Activated naive CD8-positive, alpha-beta T cell treated with anti-CD3 and anti-CD28 coated beads, Interleukin-2, amount 10 ng/mL, durations not matched to agents 7 days and 5 days (primary cell): Measurements from ENCODE around the gene UPP1. TPM values are rescaled to one million over a fixed set of nuclear protein-coding genes. Genes with fewer than 3 reads are reported as not detected.
"Not testable (repeated sequence)": the region's sequence is repeated elsewhere in the genome, so short reads cannot be mapped to it uniquely, and the experiment has no call there.

Experiments
- ATAC-seq: fragments of 150-1000 bp; cut with Tn5 transposase; one replicate; pipeline ENCODE4 v1.10.0; 2021; ENCODE audit warnings: low read depth, moderate library complexity
- POLR2A ChIA-PET: fragments of 350-600 bp; sonication (Branson Sonifier 250); formaldehyde crosslinking; loops from one replicate; lab custom pipeline; 2021; ENCODE audit warnings: antibody characterized with exemption; lab: Charles Lee
- DNase-seq: peaks from one replicate; pipeline ENCODE4 v3.0.0; 2021
- H3K27ac Mint-ChIP-seq: one replicate; pipeline ENCODE4 v1.8.0; 2022; ENCODE audit warnings: mild to moderate bottlenecking, mixed read lengths
- H3K27me3 Mint-ChIP-seq: one replicate; pipeline ENCODE4 v1.8.0; 2022; ENCODE audit warnings: mild to moderate bottlenecking, moderate library complexity, mixed read lengths
- H3K36me3 Mint-ChIP-seq: one replicate; pipeline ENCODE4 v1.8.0; 2021; ENCODE audit warnings: mild to moderate bottlenecking, mixed read lengths
- H3K4me1 Mint-ChIP-seq: one replicate; pipeline ENCODE4 v1.8.0; 2021; ENCODE audit warnings: mixed read lengths
- H3K4me3 Mint-ChIP-seq: one replicate; pipeline ENCODE4 v1.8.0; 2022; ENCODE audit warnings: mild to moderate bottlenecking, moderate library complexity, mixed read lengths
- H3K9me3 Mint-ChIP-seq: one replicate; pipeline ENCODE4 v1.8.0; 2021; ENCODE audit warnings: mixed read lengths
- total RNA-seq, 2 experiments: library from RNA; stranded (reverse); gene quantifications; one replicate each; pipeline ENCODE4 v1.2.3, GENCODE V29; 2021

UPP1 gene
- total RNA-seq, 2 experiments from 2014 or later: 50.4 to 55.1 TPM

DNA sequence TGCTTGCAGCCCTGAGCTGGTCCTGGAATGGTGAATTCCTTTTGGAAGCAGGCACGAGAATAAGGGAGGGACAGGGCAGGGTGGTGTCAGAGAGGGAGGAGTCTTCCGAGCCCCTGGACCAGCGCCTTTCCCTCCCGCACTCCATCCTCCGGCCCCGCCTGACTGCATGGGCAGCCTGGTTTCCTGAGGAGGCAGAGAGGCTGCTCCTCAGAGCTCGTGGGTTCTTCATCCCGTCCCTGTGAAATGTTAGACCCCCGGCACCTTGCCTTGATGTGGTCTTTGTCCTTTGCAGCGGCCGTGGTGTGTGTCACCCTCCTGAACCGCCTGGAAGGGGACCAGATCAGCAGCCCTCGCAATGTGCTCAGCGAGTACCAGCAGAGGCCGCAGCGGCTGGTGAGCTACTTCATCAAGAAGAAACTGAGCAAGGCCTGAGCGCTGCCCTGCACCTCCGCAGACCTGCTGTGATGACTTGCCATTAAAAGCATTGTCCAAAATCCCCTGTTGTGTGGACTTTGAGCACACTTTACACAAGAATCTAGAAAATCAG, 18.9 kb downstream of the UPP1 start:
- Mint-ChIP-seq H3K36me3 (peaks cover 15% of the 10 kb centered on the region), H3K4me1 (peaks cover 14% of the 10 kb centered on the region), H3K27me3 (no peaks in the 10 kb centered on the region), H3K9me3 (no peaks in the 10 kb centered on the region), H3K27ac (peak overlapping the region; percentile 38), H3K4me3 (no peak overlapping the region)
- no peak for DNase-seq
- POLR2A ChIA-PET: interaction anchor here (2.8 kb wide), 1 partner anchor 116 kb away, joined by 31 read pairs; no protein-coding TSS in a partner anchor
- no peak for ATAC-seq

DNA sequence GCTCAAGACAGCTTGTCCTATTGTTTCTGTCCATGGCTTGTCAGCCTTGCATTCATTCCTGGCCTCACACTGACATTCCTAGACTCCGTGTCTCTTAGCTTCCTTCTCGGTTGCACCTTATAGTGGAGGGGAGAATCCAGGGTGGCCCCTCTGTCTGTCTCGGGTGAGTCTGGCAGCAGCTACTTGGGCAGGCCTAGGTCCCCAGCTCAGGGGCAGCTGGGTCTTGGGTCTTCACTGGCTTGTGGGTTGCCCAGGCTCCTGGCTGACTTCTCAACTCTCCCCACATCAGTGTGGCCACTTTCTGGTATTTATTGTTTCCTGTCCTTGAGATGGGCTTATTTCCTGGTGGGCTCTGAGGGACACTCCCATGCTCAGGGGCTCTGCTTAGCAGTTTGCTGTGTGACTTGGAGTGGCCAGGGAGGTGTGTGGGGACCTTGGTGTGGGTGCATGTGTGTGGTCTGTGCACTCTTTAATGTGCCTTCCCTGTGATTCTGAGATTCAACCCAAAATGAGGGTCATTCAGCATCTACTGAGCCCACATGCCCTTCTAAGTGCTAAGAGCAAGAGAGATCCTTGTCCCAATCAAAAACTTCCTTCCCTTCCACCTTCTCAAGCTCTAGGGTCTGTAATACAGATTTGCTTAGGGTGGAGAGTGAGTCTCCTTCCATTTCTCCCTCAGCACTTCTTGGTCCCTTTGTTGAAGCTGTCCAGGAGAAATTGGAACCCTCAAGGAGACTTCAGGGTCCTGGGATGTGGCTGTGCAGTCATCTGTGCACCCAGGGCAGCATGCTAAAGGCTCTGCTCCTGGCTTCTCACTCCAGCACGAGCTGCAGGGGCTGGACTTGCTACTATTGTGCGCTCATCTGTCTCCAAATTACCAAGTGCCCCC, 20.1 kb downstream of the UPP1 start:
- peaks cover 9% of the 10 kb centered on the region for H3K36me3 Mint-ChIP-seq
- no peak overlapping the region for H3K4me3 Mint-ChIP-seq

DNA sequence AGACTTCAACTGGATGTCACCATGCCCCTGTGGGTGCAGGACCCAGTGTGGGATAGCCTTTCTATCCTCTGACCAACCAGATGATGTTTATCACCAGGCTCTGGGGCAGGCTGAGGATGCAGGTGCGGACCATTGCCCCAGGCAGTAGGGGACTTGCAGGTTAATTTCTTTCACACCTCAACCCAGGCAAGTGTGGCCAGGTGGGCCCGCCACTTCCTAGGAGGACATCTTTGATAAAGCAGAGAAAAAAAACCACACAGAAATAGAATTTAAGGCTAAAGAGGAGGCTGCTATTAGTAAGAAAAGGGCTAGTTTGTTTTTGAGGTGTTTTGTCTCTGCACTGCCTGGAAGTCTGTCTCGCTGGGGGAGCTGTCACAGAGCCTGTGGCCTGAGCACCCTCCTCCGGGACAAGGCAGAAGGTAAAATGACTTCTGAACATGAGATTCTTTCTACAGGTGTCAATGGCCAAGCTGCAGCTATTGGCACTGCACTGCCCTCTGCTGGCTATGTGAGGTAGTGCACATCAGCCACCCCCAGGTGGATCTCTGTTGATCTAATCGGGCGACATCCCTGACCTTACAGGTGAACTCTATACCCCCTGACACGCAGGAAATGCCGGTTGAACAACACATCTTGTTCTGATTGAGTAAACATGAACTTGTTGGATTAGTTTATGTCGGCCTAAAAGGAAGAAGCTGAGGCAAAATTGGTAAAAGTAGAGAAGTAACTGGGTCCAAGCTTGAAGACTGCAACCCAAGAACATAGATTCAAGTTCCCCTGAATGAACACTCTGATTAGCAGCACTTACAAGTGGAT, 21.0 kb downstream of the UPP1 start:
- peak overlapping the region; percentile 64 for H3K27ac Mint-ChIP-seq
- H3K36me3 Mint-ChIP-seq: peaks cover 4% of the 10 kb centered on the region
- H3K4me1 Mint-ChIP-seq: peaks cover 12% of the 10 kb centered on the region
- ATAC-seq (peak; percentile 89), DNase-seq (peak; percentile 89)
- no peaks in the 10 kb centered on the region for H3K27me3 Mint-ChIP-seq
- POLR2A ChIA-PET: interaction anchor here (1.7 to 2.8 kb wide), 2 partner anchors 22 to 118 kb away, joined by 13 to 31 read pairs; no protein-coding TSS in a partner anchor
- no peaks in the 10 kb centered on the region for H3K9me3 Mint-ChIP-seq
- H3K4me3 Mint-ChIP-seq: no peak overlapping the region

More for the DNA sequence above, 20.1 kb downstream of the UPP1 start:
- POLR2A ChIA-PET: interaction anchor here (1.7 to 2.8 kb wide), 2 partner anchors 21 to 117 kb away, joined by 13 to 31 read pairs; no protein-coding TSS in a partner anchor
- peak overlapping the region; percentile 64 for H3K27ac Mint-ChIP-seq
- no peak for DNase-seq
- H3K4me1 Mint-ChIP-seq: peaks cover 12% of the 10 kb centered on the region
- H3K9me3 Mint-ChIP-seq: no peaks in the 10 kb centered on the region
- ATAC-seq: peak; percentile 3
- no peaks in the 10 kb centered on the region for H3K27me3 Mint-ChIP-seq

DNA sequence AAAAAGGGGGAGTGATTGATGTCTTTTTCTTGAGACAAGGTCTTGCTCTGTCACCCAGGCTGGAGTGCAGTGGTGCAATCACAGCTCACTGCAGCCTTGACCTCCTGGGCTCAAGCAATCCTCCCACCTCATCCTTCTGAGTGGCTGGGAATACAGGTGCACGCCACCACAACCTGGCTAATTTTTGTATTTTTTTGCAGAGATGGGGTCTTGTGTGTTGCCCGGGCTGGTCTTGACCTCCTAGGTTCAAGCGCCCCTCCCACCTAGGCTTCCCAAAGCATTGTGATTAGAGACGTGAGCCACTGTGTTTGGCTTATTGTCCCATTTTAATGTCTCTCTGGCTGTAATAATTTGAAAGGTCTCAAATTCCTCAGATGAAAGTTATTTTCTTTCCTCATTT, 21.8 kb downstream of the UPP1 start:
- POLR2A ChIA-PET: interaction anchor here (1.7 to 2.8 kb wide), 2 partner anchors 23 to 119 kb away, joined by 13 to 31 read pairs; no protein-coding TSS in a partner anchor

DNA sequence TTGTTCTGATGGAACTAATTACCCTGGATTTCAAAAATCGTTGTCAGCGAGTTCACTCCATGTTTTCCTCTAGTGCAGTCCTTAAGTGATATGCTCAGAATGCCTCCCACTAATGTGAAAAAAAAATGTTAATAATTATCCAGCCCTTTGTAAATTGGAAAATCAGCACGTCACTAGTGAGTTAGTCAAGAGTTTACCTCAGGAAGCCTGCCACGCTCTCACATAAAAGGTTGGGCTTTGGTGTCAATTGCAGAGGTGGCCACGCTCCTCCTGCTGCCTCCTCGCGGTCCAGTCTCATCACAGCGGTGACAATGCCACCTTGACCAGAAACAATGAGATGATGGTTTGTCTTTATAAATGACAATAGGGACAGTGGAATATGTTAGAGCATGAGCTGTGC, 22.5 kb downstream of the UPP1 start:
- POLR2A ChIA-PET: no interaction called here
- Mint-ChIP-seq H3K4me1 (peaks cover 13% of the 10 kb centered on the region), H3K4me3 (no peak overlapping the region), H3K9me3 (no peaks in the 10 kb centered on the region), H3K36me3 (peaks cover 4% of the 10 kb centered on the region), H3K27ac (no peak overlapping the region), H3K27me3 (no peaks in the 10 kb centered on the region)
- no peak for ATAC-seq
- no peak for DNase-seq

More for the DNA sequence above, 21.8 kb downstream of the UPP1 start:
- DNase-seq (no peak), ATAC-seq (no peak)
- Mint-ChIP-seq H3K4me1 (peaks cover 12% of the 10 kb centered on the region), H3K9me3 (no peaks in the 10 kb centered on the region), H3K27me3 (no peaks in the 10 kb centered on the region), H3K36me3 (peaks cover 4% of the 10 kb centered on the region), H3K4me3 (no peak overlapping the region), H3K27ac (no peak overlapping the region)

DNA sequence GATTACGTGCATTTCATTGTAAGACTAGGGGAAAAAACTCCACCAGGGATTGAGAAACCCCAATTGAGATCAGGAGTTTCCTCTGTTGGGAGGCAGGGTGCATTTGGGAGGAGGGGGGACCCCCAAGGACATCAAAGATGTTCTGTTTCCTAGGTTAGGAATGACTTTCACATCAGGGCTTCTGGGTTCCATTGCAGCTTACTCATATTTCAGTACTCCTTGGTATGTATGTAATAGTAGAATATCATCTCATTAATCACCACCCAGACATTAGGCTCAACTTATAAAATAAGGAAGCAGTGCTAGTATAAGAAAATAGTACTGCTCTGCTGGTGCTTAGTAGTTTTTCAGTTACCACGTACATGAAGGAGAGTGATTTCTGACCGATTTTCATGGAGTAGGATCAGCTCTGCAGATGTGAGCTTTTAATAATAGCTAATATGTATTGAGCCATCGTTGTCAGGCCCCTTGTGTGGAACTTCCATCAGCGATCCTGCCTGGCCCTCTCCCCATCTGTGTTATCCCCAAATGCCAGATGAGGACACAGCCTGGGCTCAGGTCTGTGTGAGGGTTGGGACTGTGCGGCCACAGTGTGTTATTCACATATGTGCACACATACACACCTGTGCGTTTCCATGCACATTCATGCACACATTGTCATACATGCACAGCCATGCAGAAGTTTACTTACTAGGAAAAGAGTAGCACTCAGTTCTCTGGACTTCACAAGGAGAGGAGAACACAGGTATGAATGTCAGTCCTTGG, 23.5 kb downstream of the UPP1 start:
- POLR2A ChIA-PET: no interaction called here
- Mint-ChIP-seq H3K4me1 (peaks cover 17% of the 10 kb centered on the region), H3K4me3 (no peak overlapping the region), H3K27ac (no peak overlapping the region), H3K36me3 (peaks cover 2% of the 10 kb centered on the region), H3K27me3 (no peaks in the 10 kb centered on the region), H3K9me3 (no peaks in the 10 kb centered on the region)
- ATAC-seq (no peak), DNase-seq (no peak)

DNA sequence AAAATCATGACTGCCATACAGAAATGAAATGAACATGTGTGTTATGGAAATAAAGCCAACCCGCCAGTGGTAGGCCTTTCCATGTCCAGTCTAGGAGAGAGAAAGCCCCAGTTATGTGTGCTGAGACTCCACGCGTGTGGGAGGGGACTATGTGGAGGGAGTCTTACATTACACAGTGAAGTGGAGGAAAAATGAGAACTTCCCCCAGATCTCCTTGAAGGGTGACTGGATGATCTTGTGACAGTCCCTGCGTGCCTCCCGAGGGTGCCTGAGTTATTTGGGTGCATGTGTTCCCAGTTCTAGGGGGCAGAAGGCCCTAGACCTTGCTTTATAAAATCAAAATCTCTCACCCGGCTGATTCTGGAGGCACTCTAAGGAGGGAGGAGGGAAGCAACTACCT, 24.2 kb downstream of the UPP1 start:
- DNase-seq (no peak), ATAC-seq (no peak)
- Mint-ChIP-seq H3K9me3 (no peaks in the 10 kb centered on the region), H3K27me3 (no peaks in the 10 kb centered on the region), H3K4me3 (no peak overlapping the region), H3K4me1 (peaks cover 17% of the 10 kb centered on the region), H3K27ac (no peak overlapping the region), H3K36me3 (peaks cover 2% of the 10 kb centered on the region)
- POLR2A ChIA-PET: no interaction called here

DNA sequence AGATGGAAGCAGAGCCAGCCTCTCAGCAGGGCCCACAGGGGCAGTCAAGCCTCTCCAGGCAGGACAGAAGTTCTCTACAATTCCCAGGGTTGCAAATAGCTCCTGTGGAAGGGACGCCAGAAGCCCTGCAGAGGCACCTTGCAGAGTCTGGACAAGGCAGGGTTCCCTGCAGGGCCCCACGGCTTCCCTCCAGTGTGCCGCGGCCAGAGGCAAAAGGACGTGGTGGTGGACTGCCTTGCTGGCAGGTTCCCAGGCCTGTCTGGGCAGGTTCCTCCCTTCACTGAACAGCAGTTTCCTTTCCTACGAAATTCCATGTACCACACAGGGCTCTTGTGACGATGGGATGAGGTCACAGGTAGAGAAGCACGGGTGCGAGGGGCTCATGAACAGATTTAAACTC, 25.1 kb downstream of the UPP1 start:
- no peak for DNase-seq

DNA sequence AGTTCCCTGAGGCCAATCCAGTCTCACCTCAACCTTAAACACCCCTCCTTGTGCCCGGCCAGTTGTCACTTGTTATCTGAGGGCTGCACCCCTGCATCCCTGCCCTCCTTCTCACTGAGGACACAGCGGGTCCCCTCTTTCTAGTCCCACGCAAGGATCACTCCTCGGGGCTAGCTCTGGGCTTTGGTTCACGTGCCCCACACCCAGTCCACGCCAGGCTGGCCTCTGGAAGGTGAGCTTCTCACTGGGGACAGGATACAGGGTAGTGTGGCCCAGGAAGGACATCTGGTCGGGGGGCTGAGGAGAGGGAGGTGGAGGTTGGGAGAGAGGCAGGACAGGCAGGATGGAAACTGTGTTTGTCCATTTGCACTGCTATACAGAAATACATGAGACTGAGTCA, 25.5 kb downstream of the UPP1 start:
- H3K4me3 Mint-ChIP-seq: no peak overlapping the region
- peaks cover 3% of the 10 kb centered on the region for H3K27me3 Mint-ChIP-seq
- ATAC-seq (no peak), DNase-seq (no peak)
- no peaks in the 10 kb centered on the region for H3K36me3 Mint-ChIP-seq
- H3K27ac Mint-ChIP-seq: no peak overlapping the region
- peaks cover 12% of the 10 kb centered on the region for H3K4me1 Mint-ChIP-seq
- H3K9me3 Mint-ChIP-seq: no peaks in the 10 kb centered on the region
- POLR2A ChIA-PET: no interaction called here

More for the DNA sequence above, 25.1 kb downstream of the UPP1 start:
- no peak for ATAC-seq
- Mint-ChIP-seq H3K27me3 (peaks cover 2% of the 10 kb centered on the region), H3K9me3 (no peaks in the 10 kb centered on the region), H3K4me1 (peaks cover 14% of the 10 kb centered on the region), H3K36me3 (no peaks in the 10 kb centered on the region), H3K4me3 (no peak overlapping the region), H3K27ac (no peak overlapping the region)
- POLR2A ChIA-PET: interaction anchor here (0.6 kb wide), 1 partner anchor 144 kb away, joined by 3 read pairs; no protein-coding TSS in a partner anchor

DNA sequence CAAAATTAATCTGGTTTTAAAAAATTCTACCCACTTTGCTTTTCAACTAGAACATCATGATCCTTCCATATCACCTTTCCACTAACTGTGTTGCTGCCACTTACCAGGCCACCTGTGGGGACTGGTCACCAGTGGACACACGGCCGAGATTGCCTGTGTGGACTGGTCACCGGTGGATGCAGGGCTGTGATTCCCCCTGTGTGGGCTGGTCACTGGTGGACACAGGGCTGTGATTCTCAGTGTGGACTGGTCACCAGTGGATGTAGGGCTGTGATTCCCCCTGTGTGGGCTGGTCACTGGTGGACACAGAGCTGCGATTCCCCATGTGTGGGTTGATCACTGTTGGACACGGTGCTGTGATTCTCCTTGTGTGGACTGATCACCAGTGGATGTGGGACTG, 27.0 kb downstream of the UPP1 start:
- Mint-ChIP-seq H3K4me1 (peaks cover 5% of the 10 kb centered on the region), H3K27ac (no peak overlapping the region), H3K4me3 (no peak overlapping the region), H3K36me3 (no peaks in the 10 kb centered on the region), H3K9me3 (no peaks in the 10 kb centered on the region), H3K27me3 (peaks cover 3% of the 10 kb centered on the region)
- POLR2A ChIA-PET: no interaction called here
- no peak for DNase-seq
- no peak for ATAC-seq

DNA sequence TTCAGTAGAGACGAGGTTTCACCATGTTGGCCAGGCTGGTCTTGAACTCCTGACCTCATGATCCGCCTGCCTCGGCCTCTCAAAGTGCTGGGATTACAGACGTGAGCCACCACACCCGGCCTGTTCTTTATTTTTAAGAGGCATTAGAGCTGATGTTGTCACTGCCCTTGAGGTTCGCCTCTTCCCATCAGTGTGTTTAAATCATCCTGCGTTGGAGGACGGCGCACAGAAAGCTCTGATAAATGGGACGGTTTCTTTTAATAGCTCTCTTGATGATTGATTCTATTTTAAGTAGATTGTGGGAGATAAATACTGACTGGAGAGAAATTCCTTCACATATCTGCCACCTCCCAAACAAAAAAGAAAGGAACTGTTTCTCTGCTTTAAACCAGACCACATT, 29.0 kb downstream of the UPP1 start:
- no peak for ATAC-seq
- no peak overlapping the region for H3K27ac Mint-ChIP-seq
- H3K4me3 Mint-ChIP-seq: no peak overlapping the region
- peaks cover 5% of the 10 kb centered on the region for H3K4me1 Mint-ChIP-seq
- POLR2A ChIA-PET: no interaction called here
- no peak for DNase-seq
- H3K36me3 Mint-ChIP-seq: no peaks in the 10 kb centered on the region
- peaks cover 2% of the 10 kb centered on the region for H3K9me3 Mint-ChIP-seq
- H3K27me3 Mint-ChIP-seq: peaks cover 3% of the 10 kb centered on the region

DNA sequence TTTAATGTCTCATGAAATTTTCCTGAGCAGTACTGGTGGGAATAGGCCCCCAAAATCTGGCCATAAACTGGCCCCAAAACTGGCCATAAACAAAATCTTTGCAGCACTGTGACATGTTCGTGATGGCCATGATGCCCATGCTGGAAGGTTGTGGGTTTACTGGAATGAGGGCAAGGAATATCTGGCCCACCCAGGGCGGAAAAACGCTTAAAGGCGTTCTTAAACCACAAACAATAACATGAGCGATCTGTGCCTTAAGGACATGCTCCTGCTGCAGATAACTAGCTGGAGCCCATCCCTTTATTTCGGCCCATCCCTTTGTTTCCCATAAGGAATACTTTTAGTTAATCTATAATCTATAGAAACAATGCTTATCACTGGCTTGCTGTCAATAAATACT, 31.5 kb downstream of the UPP1 start:
- H3K27ac Mint-ChIP-seq, ATAC-seq, POLR2A ChIA-PET, H3K4me3 Mint-ChIP-seq, H3K27me3 Mint-ChIP-seq, H3K4me1 Mint-ChIP-seq, DNase-seq, H3K9me3 Mint-ChIP-seq, H3K36me3 Mint-ChIP-seq: not testable (repeated sequence)
